NCI-H1105 treated with DMSO at 0.1 percent for 48 hours (cell line): ENCODE results near the gene SERPINC1.
"Not testable (repeated sequence)": the region's sequence is repeated elsewhere in the genome, so short reads cannot be mapped to it uniquely, and the experiment has no call there.

Experiments used
- DNase-seq: peaks from one replicate; lab custom pipeline; 2025; lab: John Stamatoyannopoulos, UW

The SERPINC1 gene

GRCh38 chr1:173862769-173863223 is 54.3 kb downstream of the SERPINC1 start:
- no peak for DNase-seq

GRCh38 chr1:173862146-173862768 is 54.9 kb downstream of the SERPINC1 start:
- not testable (repeated sequence) for DNase-seq

- DNase-seq = no peak
Observed at GRCh38 chr1:173861731-173862145, 55.4 kb downstream of the SERPINC1 start.

- no peak for DNase-seq
Observed at GRCh38 chr1:173860065-173860464, 57.1 kb downstream of the SERPINC1 start.

DNA sequence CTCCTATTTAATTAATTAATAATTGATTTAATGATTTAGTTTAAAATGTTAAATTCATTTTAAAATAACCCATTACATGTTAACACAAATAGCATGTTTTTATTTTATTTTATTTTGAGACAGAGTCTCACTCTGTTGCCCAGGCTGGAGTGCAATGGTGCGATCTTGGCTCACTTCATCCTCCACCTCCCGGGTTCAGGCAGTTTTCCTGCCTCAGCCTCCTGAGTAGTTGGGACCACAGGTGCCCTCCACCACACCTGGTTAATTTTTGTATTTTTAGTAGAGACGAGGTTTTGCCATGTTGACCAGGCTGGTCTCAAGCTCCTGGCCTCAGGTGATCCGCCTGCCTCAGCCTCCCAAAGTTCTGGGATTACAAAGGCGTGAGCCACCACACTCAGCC is 57.6 kb downstream of the SERPINC1 start:
- DNase-seq = not testable (repeated sequence)

DNA sequence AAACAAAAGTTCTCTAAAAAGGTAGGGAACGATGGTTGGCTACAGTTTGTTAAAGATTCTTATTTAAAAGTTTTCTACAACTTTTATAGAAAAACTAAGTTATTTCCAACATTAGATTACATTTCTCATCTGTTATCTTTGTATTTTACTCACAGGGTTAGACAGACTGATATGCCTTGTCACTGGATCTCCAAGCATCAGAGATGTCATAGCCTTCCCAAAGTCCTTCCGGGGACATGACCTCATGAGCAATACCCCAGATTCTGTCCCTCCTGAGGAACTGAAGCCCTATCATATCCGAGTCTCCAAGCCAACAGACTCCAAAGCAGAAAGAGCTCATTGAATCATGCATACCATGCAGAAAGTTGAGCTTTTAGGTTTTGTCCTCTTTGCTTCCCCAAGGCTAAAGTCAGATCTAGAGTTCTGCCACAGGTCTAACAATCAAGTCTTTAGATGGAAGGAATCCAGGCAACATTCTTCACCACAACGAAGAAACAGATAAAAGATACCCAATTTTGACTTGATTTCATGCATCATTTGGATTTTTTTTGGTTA is 59.7 kb downstream of the SERPINC1 start:
- no peak for DNase-seq

GRCh38 chr1:173856903-173857302 is 60.2 kb downstream of the SERPINC1 start:
- DNase-seq = no peak

DNA sequence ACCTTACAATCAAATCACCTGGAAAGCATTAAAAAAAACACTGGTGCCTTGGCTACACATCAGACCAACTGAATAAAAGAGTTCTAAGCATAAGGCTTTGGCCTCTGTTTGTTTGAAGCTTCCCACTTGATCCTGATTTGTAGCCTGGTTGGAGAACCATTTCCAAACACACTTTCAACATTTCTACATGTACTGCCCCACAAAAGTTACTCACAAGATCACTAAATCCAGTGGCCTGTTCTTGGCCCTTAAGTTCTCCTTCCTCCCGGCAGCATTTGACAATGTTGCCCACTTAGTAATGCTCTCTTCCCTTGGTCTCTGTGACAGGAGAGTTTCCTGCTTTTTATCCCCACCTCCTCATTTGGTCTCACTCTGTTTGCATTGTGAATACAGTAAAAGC is 61.1 kb downstream of the SERPINC1 start:
- no peak for DNase-seq
